Hepatocyte (in vitro differentiated cells): Measurements from ENCODE around the gene MON2.

Source experiments
- EZH2 ChIP-seq: fragments of 200-600 bp; sonication (generic); IDR thresholded peaks from 2 replicates; pipeline ENCODE4 v1.6.1; 2016; ENCODE audit warnings: antibody characterized with exemption, mild to moderate bottlenecking, borderline replicate concordance
- EZH2phosphoT487 ChIP-seq: fragments of 200-600 bp; sonication (generic); IDR thresholded peaks from one replicate; pipeline ENCODE4 v1.6.1; 2018; ENCODE audit warnings: antibody characterized with exemption, mild to moderate bottlenecking, low read depth, moderate library complexity; ENCODE audit not compliant: unreplicated experiment, severe bottlenecking
- TF ChIP-seq, protein P1 (sequence below): fragments of 200-600 bp; sonication (generic); IDR thresholded peaks from 2 replicates; pipeline ENCODE4 v1.5.1; 2016; ENCODE audit warnings: antibody characterized with exemption, mild to moderate bottlenecking; ENCODE audit not compliant: poor library complexity

DNA sequence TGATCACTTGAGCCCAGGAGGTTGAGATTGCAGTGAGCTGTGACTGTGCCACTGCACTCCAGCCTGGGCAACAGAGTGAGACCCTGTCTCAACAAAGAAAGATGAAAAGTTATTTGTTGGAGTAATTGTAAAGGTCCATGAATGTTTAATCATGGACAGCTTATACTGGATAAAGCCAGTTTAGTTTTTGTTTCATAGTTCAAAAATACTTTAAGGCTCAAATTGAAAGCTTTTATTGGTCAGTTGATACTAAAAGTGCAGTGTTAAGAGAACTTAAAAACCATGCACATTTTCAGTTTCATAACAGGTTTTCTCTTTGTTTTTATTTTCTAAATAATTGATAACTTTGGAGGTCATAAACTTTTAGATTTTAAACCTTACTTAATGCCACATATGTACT is 108.4 kb downstream of the MON2 start:
- TF ChIP-seq, protein P1, sequence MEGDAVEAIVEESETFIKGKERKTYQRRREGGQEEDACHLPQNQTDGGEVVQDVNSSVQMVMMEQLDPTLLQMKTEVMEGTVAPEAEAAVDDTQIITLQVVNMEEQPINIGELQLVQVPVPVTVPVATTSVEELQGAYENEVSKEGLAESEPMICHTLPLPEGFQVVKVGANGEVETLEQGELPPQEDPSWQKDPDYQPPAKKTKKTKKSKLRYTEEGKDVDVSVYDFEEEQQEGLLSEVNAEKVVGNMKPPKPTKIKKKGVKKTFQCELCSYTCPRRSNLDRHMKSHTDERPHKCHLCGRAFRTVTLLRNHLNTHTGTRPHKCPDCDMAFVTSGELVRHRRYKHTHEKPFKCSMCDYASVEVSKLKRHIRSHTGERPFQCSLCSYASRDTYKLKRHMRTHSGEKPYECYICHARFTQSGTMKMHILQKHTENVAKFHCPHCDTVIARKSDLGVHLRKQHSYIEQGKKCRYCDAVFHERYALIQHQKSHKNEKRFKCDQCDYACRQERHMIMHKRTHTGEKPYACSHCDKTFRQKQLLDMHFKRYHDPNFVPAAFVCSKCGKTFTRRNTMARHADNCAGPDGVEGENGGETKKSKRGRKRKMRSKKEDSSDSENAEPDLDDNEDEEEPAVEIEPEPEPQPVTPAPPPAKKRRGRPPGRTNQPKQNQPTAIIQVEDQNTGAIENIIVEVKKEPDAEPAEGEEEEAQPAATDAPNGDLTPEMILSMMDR, result no peak
- no peak for TF ChIP-seq EZH2
- TF ChIP-seq EZH2phosphoT487, result no peak
